Measurements from ENCODE around the gene SPTBN2. TPM values are rescaled to one million over a fixed set of nuclear protein-coding genes. Genes with fewer than 3 reads are reported as not detected.

SPTBN2 gene
- total and polyA plus RNA-seq, 5 donors: 0.38 to 7.0 (median 3.1) TPM

GRCh38 chr11:66680966-66681645 lies 47.9 kb downstream of the SPTBN2 start:
- DNase-seq (no peak), ATAC-seq (no peak)
- intact Hi-C loops (cut with DNase I): loop anchor here in 2 of 4 donors (5.0 to 10.0 kb wide), 2 partner anchors 104 to 246 kb away; partner anchors contain the start of gene MRPL11 (in 1 of the 2)
- Histone ChIP-seq H3K4me3 (ENCODE audit: low read length) (no peak overlapping the region), H3K27me3 (ENCODE audit: control insufficient read depth, insufficient read depth) (no peaks in the 10 kb centered on the region), H3K27ac (ENCODE audit: low read length) (no peak overlapping the region), H3K4me1 (ENCODE audit: control insufficient read depth, insufficient read depth, low read length) (peaks cover 3% of the 10 kb centered on the region), H3K9me3 (ENCODE audit: control insufficient read depth, low read length) (no peaks in the 10 kb centered on the region)
- WGBS: 92% methylated on average over 7 of the region's 7 CpGs

DNA sequence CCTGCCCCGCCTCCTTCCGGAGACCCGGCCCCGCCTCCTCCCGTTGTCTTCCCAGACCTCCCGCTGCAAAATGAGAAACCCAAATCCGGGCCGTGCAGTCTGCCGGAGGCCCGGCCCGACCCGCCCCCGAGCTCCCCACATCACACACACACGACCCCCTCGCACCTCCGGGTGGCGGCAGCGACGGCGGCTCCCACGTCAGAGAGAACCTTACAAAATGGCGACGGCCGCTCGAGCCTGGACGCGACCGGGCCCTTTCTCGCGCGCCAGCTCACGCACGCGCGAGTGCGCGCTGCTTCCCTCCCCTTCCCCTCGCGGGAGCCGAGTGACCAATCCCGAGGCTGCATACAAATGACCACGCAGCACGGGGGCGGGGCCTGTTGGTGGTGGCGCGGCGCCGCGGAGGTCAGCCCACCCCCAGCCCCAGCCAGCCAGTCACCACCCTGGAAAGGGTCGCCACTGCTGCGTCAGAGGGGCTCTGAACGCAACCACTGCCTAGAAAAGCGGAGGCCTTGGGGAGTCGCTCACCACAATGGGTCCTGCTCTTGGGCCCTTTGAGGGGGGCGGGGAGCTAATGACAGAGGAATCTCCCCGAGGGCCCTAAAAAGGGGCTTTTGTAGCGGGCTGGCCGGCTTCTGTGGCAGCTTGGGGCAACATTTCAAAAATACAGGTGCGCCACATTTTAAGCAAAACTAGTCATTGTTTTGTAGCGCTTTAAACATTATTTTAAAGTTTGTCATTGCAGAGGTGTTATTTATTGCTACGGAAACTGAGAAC lies 51.2 kb downstream of the SPTBN2 start, which contains the start of gene RBM4B:
RBM4B (minus strand) TSS at position 289 of the 777 bp plus-strand sequence. CDS start 808 bp downstream, outside the sequence.
- intact Hi-C loops (cut with DNase I): loop anchor here in 3 of 4 donors (1.0 to 10.0 kb wide), 6 partner anchors 53 to 270 kb away; partner anchors contain the start of genes CCDC87 (in 2 of the 3) and CCS (in 2 of the 3)
- Histone ChIP-seq H3K27me3 (ENCODE audit: control insufficient read depth, insufficient read depth) (no peaks in the 10 kb centered on the region), H3K27ac (ENCODE audit: low read length) (peak within 1 kb of the TSS; percentile 93), H3K4me1 (ENCODE audit: control insufficient read depth, insufficient read depth, low read length) (peaks cover 5% of the 10 kb centered on the region), H3K4me3 (ENCODE audit: low read length) (peak within 1 kb of the TSS; percentile 59), H3K9me3 (ENCODE audit: control insufficient read depth, low read length) (no peaks in the 10 kb centered on the region)
- ATAC-seq (peak; percentile 99), DNase-seq (peak; percentile 98 to 99 (median 99))
- WGBS: under 1% methylated on average over 61 of the region's 61 CpGs

DNA sequence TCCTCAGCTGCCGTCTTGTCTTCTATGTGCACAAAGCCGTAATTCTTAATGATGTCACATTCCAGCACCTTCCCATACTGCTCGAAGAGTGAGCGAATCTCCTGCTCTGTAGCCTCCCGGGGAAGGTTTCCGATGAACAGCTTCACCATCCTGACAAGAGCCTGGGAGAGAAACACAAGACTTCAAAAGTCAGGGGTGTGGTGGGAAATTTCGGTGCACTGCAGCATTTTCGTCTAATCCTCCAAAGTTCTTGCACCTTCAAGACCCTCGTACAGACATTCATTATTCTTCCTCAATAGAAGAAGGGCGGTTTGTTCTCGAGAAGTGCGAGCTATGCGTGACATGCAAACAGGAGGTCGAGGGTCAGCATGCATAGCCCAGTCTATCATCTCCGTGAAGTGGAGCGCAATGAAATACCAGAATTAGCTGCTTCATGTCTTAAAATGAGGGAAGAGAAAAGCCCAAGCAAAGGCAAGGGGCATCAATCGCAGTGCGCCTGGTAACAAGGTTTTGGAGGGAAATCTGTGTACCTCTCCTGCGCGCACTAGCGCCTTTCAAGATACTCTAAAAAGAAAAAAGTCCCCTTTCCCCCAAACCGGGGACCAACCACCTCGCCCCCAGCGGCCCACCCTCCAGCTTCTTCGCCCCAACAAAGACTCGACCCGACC lies 52.0 kb downstream of the SPTBN2 start:
- Histone ChIP-seq H3K27ac (ENCODE audit: low read length) (peak overlapping the region; percentile 83), H3K4me3 (ENCODE audit: low read length) (peak overlapping the region; percentile 59), H3K4me1 (ENCODE audit: control insufficient read depth, insufficient read depth, low read length) (peaks cover 5% of the 10 kb centered on the region), H3K9me3 (ENCODE audit: control insufficient read depth, low read length) (no peaks in the 10 kb centered on the region), H3K27me3 (ENCODE audit: control insufficient read depth, insufficient read depth) (no peaks in the 10 kb centered on the region)
- intact Hi-C loops (cut with DNase I): loop anchor here in 3 of 4 donors (5.0 to 10.0 kb wide), 4 partner anchors 52 to 270 kb away; partner anchors contain the start of genes CCDC87 (in 2 of the 3) and CCS (in 2 of the 3)
- DNase-seq (no peak), ATAC-seq (no peak)
- 4% methylated on average over 27 of the region's 27 CpGs for WGBS

DNA sequence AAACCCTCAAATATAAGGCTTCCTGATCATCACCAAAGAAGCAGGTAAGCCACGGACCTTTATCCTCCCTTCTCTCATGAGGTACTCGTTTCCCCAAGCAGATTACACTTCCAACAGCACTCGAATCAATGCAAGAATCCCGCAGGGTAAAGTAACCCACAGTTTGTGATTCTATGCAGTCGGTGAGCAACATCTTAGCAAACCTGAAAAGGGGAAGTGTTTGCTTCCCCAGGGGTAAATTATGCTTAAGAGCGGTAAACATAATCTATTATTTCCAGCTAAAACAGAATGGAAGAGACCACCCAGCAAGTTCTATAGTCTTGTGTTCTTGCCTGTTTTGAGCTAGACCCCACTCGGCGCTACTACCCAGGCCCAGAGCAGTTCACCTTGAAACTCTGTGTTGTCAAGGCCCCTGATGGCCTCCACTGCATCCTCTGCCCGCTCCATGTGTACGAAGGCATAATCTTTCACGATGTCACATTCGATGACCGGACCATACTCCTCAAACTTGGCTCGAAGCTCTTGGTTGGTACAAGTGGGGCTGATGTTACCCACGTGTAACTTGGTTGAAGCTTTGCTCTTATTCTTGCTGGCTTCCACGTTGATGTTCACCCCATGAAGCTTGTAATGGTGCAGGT lies 52.6 kb downstream of the SPTBN2 start:
- 71% methylated on average over 16 of the region's 16 CpGs for WGBS
- peaks cover 5% of the 10 kb centered on the region for H3K4me1 ChIP-seq (ENCODE audit: control insufficient read depth, insufficient read depth, low read length)
- intact Hi-C loops (cut with DNase I): loop anchor here in 3 of 4 donors (5.0 to 10.0 kb wide), 4 partner anchors 52 to 269 kb away; partner anchors contain the start of genes CCDC87 (in 2 of the 3) and CCS (in 2 of the 3)
- DNase-seq: no peak
- H3K27me3 ChIP-seq (ENCODE audit: control insufficient read depth, insufficient read depth): no peaks in the 10 kb centered on the region
- H3K9me3 ChIP-seq (ENCODE audit: control insufficient read depth, low read length): no peaks in the 10 kb centered on the region
- peak overlapping the region; percentile 59 for H3K4me3 ChIP-seq (ENCODE audit: low read length)
- no peak for ATAC-seq
- no peak overlapping the region for H3K27ac ChIP-seq (ENCODE audit: low read length)

DNA sequence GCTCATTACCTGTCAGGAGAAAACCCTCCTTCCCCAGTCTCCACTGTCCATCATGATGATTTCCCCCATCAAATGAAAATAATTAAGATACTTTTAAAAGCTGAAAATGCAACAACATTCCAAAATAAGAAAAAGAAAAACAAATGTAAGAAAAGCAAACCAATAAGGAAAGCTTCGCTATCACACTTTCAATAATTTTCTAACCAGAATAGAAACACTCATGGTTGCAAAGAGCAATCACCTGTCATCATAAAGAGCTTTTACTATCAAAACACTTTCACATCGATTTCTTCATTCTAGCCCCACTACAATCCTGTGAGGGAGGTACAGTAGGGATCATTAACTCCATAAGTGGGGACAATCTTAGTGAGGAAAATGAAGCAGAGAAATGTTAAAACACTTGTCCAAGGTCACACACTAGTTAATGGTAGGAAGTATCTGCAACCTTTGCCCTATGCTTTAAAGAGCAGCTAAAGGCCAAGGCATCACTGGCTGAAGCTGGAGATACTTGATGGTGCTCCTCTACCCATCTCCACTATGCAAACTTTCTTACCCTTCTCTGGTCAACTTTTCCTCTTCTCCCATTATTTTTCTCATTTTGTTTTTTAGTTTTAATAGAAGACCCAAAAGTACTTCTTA lies 53.9 kb downstream of the SPTBN2 start:
- H3K4me3 ChIP-seq (ENCODE audit: low read length): no peak overlapping the region
- H3K9me3 ChIP-seq (ENCODE audit: control insufficient read depth, low read length): no peaks in the 10 kb centered on the region
- H3K27ac ChIP-seq (ENCODE audit: low read length): no peak overlapping the region
- intact Hi-C loops (cut with DNase I): loop anchor here in 3 of 4 donors (5.0 to 10.0 kb wide), 4 partner anchors 50 to 268 kb away; partner anchors contain the start of genes CCDC87 (in 2 of the 3) and CCS (in 2 of the 3)
- ATAC-seq (no peak), DNase-seq (no peak)
- 68% methylated on average over 2 of the region's 2 CpGs for WGBS
- H3K4me1 ChIP-seq (ENCODE audit: control insufficient read depth, insufficient read depth, low read length): peaks cover 5% of the 10 kb centered on the region
- no peaks in the 10 kb centered on the region for H3K27me3 ChIP-seq (ENCODE audit: control insufficient read depth, insufficient read depth)

DNA sequence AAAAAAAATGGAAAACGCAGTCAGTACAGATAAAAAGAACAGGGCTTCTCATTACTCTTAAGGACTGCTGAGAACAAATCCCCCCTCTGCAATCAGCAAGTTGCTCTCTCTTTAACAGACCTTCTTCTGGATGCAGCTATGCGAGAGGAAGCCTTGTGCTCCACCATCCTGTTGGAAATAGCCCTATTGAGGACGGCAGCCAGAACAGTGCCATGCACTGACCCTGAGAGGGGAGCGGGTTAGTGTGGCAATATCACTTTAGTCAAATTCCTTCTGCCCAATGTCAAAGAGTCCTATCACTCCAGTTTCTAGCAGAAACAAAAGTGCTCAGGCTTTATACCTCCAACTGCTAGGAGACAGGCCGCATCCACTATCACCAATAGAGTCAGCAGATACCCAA lies 58.2 kb downstream of the SPTBN2 start:
- no peak overlapping the region for H3K4me3 ChIP-seq (ENCODE audit: low read length)
- H3K27ac ChIP-seq (ENCODE audit: low read length): no peak overlapping the region
- intact Hi-C loops (cut with DNase I): loop anchor here in 1 of 4 donors (10.0 kb wide), 1 partner anchor 46 kb away; no protein-coding TSS in a partner anchor
- H3K27me3 ChIP-seq (ENCODE audit: control insufficient read depth, insufficient read depth): no peaks in the 10 kb centered on the region
- no peaks in the 10 kb centered on the region for H3K9me3 ChIP-seq (ENCODE audit: control insufficient read depth, low read length)
- WGBS: 67% methylated on average over 5 of the region's 5 CpGs
- DNase-seq (no peak), ATAC-seq (no peak)
- H3K4me1 ChIP-seq (ENCODE audit: control insufficient read depth, insufficient read depth, low read length): peaks cover 2% of the 10 kb centered on the region

DNA sequence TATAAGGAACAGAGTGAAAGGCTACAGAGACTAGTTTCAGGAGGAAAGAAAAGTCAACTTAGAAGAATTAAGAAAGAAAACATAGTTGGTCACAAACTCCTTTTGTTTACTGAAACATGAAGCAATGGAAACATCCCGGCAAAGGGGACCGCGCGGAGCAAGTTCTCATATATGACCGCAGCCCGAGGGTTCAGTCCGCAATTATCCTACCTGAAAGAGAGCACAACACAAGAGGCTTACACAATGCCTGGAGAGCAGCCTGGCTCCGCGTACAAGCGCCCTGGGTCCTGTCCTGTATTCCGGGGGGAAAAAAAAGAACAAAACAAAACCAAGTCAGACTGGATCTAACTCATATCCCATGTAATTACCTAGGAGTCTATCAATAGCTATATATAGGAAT lies 63.6 kb downstream of the SPTBN2 start:
- ATAC-seq (no peak), DNase-seq (peak in 1 of 3 donors; percentile 37)
- H3K9me3 ChIP-seq (ENCODE audit: control insufficient read depth, low read length): no peaks in the 10 kb centered on the region
- 87% methylated on average over 11 of the region's 11 CpGs for WGBS
- H3K4me1 ChIP-seq (ENCODE audit: control insufficient read depth, insufficient read depth, low read length): no peaks in the 10 kb centered on the region
- no peak overlapping the region for H3K4me3 ChIP-seq (ENCODE audit: low read length)
- H3K27ac ChIP-seq (ENCODE audit: low read length): no peak overlapping the region
- intact Hi-C loops (cut with DNase I): no loop called here
- H3K27me3 ChIP-seq (ENCODE audit: control insufficient read depth, insufficient read depth): no peaks in the 10 kb centered on the region

DNA sequence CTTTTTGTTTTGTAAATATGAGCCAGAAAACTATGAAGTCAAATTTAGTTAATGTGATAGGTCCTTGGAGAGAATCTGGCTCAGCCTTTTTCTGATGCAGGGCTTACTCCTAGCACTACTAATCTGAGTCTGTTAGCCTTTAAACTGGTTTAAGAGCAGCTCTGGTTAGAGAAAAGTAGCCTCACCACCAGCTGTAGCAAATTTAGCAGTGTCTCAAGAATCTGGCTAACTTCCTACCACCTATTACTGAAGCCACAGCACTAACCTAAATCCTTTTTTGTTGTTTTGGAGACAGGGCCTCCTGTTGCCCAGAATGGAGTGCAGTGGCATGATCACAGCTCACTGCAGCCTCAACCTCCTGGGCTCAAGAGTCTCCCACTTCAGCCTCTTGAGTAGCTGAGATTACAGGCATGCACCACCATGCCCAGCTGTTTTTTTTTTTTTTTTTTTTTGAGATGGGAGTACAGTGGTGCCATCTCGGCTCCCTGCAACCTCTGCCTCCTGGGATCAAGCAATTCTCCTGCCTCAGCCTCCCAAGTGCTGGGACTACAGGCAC lies 65.2 kb downstream of the SPTBN2 start:
- Histone ChIP-seq H3K4me3 (ENCODE audit: low read length) (no peak overlapping the region), H3K4me1 (ENCODE audit: control insufficient read depth, insufficient read depth, low read length) (no peaks in the 10 kb centered on the region), H3K9me3 (ENCODE audit: control insufficient read depth, low read length) (no peaks in the 10 kb centered on the region), H3K27ac (ENCODE audit: low read length) (no peak overlapping the region), H3K27me3 (ENCODE audit: control insufficient read depth, insufficient read depth) (no peaks in the 10 kb centered on the region)
- ATAC-seq (peak in 1 of 2 donors; percentile 18), DNase-seq (no peak)
- WGBS: 71% methylated on average over 1 of the region's 1 CpG
- intact Hi-C loops (cut with DNase I): no loop called here

DNA sequence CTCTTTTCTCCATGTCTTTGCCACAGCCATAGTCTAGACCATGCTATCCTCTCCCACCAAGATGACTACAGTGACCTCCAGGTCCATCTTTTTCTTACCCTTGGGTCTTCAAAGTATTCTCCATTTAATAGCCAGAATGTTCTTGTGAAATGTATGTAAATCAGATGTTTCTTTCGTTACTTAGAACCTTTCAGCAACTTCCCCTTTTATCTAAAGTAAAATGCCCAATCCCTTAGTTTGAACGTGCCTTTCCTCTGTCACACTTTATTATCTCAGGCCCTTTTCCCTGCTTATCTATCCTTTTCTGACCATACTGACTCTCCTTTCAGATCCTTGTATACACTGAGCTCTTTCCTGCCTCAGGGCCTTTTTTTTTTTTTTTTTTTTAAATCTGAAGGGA lies 69.3 kb downstream of the SPTBN2 start:
- 26% methylated on average over 2 of the region's 2 CpGs for WGBS
- Histone ChIP-seq H3K27me3 (ENCODE audit: control insufficient read depth, insufficient read depth) (no peaks in the 10 kb centered on the region), H3K27ac (ENCODE audit: low read length) (no peak overlapping the region), H3K9me3 (ENCODE audit: control insufficient read depth, low read length) (no peaks in the 10 kb centered on the region), H3K4me1 (ENCODE audit: control insufficient read depth, insufficient read depth, low read length) (no peaks in the 10 kb centered on the region), H3K4me3 (ENCODE audit: low read length) (no peak overlapping the region)
- intact Hi-C loops (cut with DNase I): no loop called here
- DNase-seq (no peak), ATAC-seq (no peak)

All from right cardiac atrium (tissue), 5 donors.